Ishikawa (cell line): ENCODE measurements around the gene TSPAN14.

ENCODE experiments used
- CEBPB ChIP-seq: IDR thresholded peaks from 2 replicates; pipeline ENCODE4 v1.6.1; 2012
- CREB1 ChIP-seq: IDR thresholded peaks from 2 replicates; pipeline ENCODE4 v1.6.1; 2012; ENCODE audit warnings: low read depth
- EGR1 ChIP-seq: IDR thresholded peaks from 2 replicates; pipeline ENCODE4 v1.6.1; 2012
- EP300 ChIP-seq: IDR thresholded peaks from 2 replicates; pipeline ENCODE4 v1.6.1; 2012; ENCODE audit warnings: borderline replicate concordance
- FOXM1 ChIP-seq: IDR thresholded peaks from 2 replicates; pipeline ENCODE4 v1.6.1; 2012; ENCODE audit warnings: low read depth, borderline replicate concordance
- MAX ChIP-seq: IDR thresholded peaks from 2 replicates; pipeline ENCODE4 v1.6.1; 2012
- NFIC ChIP-seq: IDR thresholded peaks from 2 replicates; pipeline ENCODE4 v1.6.1; 2012
- RAD21 ChIP-seq: IDR thresholded peaks from 2 replicates; pipeline ENCODE4 v1.6.1; 2012; ENCODE audit warnings: low read depth
- TAF1 ChIP-seq: IDR thresholded peaks from 2 replicates; pipeline ENCODE4 v1.6.1; 2012; ENCODE audit warnings: low read depth, mild to moderate bottlenecking
- TCF12 ChIP-seq: IDR thresholded peaks from 2 replicates; pipeline ENCODE4 v1.6.1; 2012; ENCODE audit warnings: low read depth
- TEAD4 ChIP-seq: IDR thresholded peaks from 2 replicates; pipeline ENCODE4 v1.6.1; 2012
- YY1 ChIP-seq: IDR thresholded peaks from 2 replicates; pipeline ENCODE4 v1.6.1; 2012; ENCODE audit warnings: low read depth
- ZBTB7A ChIP-seq: IDR thresholded peaks from 2 replicates; pipeline ENCODE4 v1.6.1; 2012; ENCODE audit warnings: low read depth
- TF ChIP-seq, protein P1 (sequence below): IDR thresholded peaks from 2 replicates; pipeline ENCODE4 v1.6.1; 2012
- TF ChIP-seq, protein P2 (sequence below): IDR thresholded peaks from 2 replicates; pipeline ENCODE4 v1.6.1; 2012; ENCODE audit warnings: low read depth, mild to moderate bottlenecking

TSPAN14 gene

DNA sequence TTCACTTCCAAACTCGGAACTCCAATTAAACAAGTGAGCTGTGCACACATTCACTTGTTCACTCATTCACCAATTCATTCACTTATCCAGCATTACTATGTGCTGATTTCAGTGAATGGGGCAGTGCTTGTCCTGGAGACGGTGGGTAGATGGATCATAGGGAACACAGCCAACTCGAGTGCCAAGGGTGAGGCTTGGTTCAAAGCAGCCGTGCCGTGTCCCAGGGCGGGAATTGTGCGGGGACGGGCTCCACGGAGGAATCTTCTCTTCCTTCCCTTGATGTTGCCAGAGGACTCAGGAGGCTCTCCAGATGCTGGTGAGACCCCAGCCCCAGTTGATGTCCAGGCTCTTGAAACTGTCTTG lies 86.5 kb downstream of the TSPAN14 start:
- no peak for TF ChIP-seq EP300
- TF ChIP-seq FOXM1 = no peak
- no peak for TF ChIP-seq YY1
- TF ChIP-seq TCF12 = no peak
- TF ChIP-seq TEAD4 = no peak
- TF ChIP-seq, protein P1, sequence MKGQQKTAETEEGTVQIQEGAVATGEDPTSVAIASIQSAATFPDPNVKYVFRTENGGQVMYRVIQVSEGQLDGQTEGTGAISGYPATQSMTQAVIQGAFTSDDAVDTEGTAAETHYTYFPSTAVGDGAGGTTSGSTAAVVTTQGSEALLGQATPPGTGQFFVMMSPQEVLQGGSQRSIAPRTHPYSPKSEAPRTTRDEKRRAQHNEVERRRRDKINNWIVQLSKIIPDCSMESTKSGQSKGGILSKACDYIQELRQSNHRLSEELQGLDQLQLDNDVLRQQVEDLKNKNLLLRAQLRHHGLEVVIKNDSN = no peak
- TF ChIP-seq, protein P2, sequence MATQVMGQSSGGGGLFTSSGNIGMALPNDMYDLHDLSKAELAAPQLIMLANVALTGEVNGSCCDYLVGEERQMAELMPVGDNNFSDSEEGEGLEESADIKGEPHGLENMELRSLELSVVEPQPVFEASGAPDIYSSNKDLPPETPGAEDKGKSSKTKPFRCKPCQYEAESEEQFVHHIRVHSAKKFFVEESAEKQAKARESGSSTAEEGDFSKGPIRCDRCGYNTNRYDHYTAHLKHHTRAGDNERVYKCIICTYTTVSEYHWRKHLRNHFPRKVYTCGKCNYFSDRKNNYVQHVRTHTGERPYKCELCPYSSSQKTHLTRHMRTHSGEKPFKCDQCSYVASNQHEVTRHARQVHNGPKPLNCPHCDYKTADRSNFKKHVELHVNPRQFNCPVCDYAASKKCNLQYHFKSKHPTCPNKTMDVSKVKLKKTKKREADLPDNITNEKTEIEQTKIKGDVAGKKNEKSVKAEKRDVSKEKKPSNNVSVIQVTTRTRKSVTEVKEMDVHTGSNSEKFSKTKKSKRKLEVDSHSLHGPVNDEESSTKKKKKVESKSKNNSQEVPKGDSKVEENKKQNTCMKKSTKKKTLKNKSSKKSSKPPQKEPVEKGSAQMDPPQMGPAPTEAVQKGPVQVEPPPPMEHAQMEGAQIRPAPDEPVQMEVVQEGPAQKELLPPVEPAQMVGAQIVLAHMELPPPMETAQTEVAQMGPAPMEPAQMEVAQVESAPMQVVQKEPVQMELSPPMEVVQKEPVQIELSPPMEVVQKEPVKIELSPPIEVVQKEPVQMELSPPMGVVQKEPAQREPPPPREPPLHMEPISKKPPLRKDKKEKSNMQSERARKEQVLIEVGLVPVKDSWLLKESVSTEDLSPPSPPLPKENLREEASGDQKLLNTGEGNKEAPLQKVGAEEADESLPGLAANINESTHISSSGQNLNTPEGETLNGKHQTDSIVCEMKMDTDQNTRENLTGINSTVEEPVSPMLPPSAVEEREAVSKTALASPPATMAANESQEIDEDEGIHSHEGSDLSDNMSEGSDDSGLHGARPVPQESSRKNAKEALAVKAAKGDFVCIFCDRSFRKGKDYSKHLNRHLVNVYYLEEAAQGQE = no peak
- TF ChIP-seq ZBTB7A = no peak
- TF ChIP-seq NFIC = no peak
- no peak for TF ChIP-seq RAD21
- no peak for TF ChIP-seq CEBPB
- no peak for TF ChIP-seq MAX
- no peak for TF ChIP-seq EGR1
- no peak for TF ChIP-seq TAF1
- no peak for TF ChIP-seq CREB1

- TF ChIP-seq MAX = no peak
- no peak for TF ChIP-seq YY1
- TF ChIP-seq ZBTB7A = no peak
- TF ChIP-seq FOXM1 = no peak
- TF ChIP-seq, protein P2 = no peak
- TF ChIP-seq TEAD4 = no peak
- TF ChIP-seq CREB1 = no peak
- TF ChIP-seq CEBPB = no peak
- no peak for TF ChIP-seq TCF12
- TF ChIP-seq RAD21 = no peak
- no peak for TF ChIP-seq TAF1
- no peak for TF ChIP-seq EGR1
Measured at GRCh38 chr10:80540981-80541750, 87.1 kb downstream of the TSPAN14 start.

- TF ChIP-seq EGR1 (no peak), RAD21 (no peak)
Measured at GRCh38 chr10:80542053-80542452, 87.9 kb downstream of the TSPAN14 start.

DNA sequence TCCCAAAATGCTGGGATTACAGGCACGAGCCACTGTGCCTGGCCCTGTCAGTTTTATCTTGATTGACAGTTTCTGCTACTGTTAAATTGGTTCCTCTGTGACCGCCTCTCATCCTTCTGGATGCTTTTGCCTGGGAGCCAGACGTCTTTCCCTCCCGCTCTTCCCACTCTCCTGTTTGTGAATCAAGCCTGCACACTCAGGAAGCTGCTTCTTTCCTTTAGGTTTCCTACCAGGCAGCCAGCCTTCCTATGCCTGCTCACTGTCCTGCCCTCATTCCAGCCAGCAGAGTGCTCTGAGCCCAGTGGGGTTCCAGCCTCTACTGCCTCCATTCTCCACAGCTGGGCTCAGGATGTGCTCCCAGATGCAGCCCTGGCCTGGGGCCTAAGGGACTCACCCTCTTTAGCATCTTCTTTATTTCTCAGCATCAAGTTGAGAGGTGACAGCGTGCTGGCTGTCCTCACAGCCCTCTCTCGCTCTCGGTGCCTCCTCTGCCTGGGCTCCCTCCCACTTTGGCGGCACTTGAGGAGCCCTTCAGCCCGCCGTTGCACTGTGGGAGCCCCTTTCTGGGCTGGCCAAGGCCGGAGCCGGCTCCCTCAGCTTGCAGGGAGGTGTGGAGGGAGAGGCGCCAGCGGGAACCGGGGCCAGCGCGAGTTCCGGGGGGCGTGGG lies 88.7 kb downstream of the TSPAN14 start:
- no peak for TF ChIP-seq EP300
- TF ChIP-seq TAF1 = no peak
- no peak for TF ChIP-seq EGR1
- TF ChIP-seq TCF12 = no peak
- TF ChIP-seq, protein P2 = no peak
- TF ChIP-seq NFIC = no peak
- TF ChIP-seq CREB1 = no peak
- no peak for TF ChIP-seq MAX
- no peak for TF ChIP-seq FOXM1
- no peak for TF ChIP-seq ZBTB7A
- TF ChIP-seq, protein P1 = no peak
- no peak for TF ChIP-seq TEAD4
- TF ChIP-seq CEBPB = no peak
- no peak for TF ChIP-seq YY1
- no peak for TF ChIP-seq RAD21
